H1 (cell line): ENCODE data around the gene LAMC3.

Experiments
- BRCA1 ChIP-seq: IDR thresholded peaks from 2 replicates; pipeline ENCODE4 v1.6.1; 2012; ENCODE audit warnings: low read depth, low read length, improper control_type of control experiment
- CHD1 ChIP-seq: IDR thresholded peaks from 2 replicates; pipeline ENCODE4 v1.6.1; 2012; ENCODE audit warnings: low read depth, low read length, improper control_type of control experiment
- EP300 ChIP-seq, 2 experiments: IDR thresholded peaks; 1 replicate in 1 of 2; 2 replicates in 1 of 2; pipeline ENCODE4 v1.6.1; 2011 to 2012; ENCODE audit warnings: low read depth in 2 of 2, low read length in 2 of 2, mild to moderate bottlenecking in 2 of 2, borderline replicate concordance in 1 of 2, inconsistent platforms in 1 of 2, moderate library complexity in 1 of 2
- KDM5A ChIP-seq: fragments of 200-600 bp; IDR thresholded peaks from 2 replicates; pipeline ENCODE4 v1.7.1; 2012; ENCODE audit warnings: mild to moderate bottlenecking, low read length, inconsistent platforms, mixed read lengths
- PHF8 ChIP-seq: fragments of 200-600 bp; sonication (generic); conservative IDR thresholded peaks from 2 replicates; pipeline ENCODE4 v1.7.1; 2012; ENCODE audit warnings: low read depth, mild to moderate bottlenecking, inconsistent platforms, low read length, moderate library complexity
- POLR2A ChIP-seq, 2 experiments: IDR thresholded peaks; 1 replicate in 1 of 2; 2 replicates in 1 of 2; pipeline ENCODE4 v1.6.1; 2011; ENCODE audit warnings: low read depth in 2 of 2, low read length in 2 of 2, mild to moderate bottlenecking in 2 of 2; ENCODE audit errors: control extremely low read depth in 1 of 2
- POLR2AphosphoS5 ChIP-seq: IDR thresholded peaks from 2 replicates; pipeline ENCODE4 v1.6.1; 2011; ENCODE audit warnings: low read depth, low read length
- POU5F1 ChIP-seq: IDR thresholded peaks from 2 replicates; pipeline ENCODE4 v1.6.1; 2011; ENCODE audit warnings: low read depth, mild to moderate bottlenecking, low read length, moderate library complexity
- RXRA ChIP-seq: IDR thresholded peaks from 2 replicates; pipeline ENCODE4 v1.6.1; 2011; ENCODE audit warnings: low read depth, mild to moderate bottlenecking, low read length, moderate library complexity; ENCODE audit not compliant: insufficient read depth
- SP1 ChIP-seq: IDR thresholded peaks from 2 replicates; pipeline ENCODE4 v1.6.1; 2011; ENCODE audit warnings: low read depth, low read length
- TAF1 ChIP-seq: IDR thresholded peaks from 2 replicates; pipeline ENCODE4 v1.6.1; 2011; ENCODE audit warnings: mild to moderate bottlenecking, low read depth, low read length
- TF ChIP-seq, protein P1 (sequence below), 3 experiments: IDR thresholded peaks; 1 replicate in 2 of 3; 2 replicates in 1 of 3; pipeline versions ENCODE4 v1.5.1 to v1.6.1; 2011; ENCODE audit warnings: low read length in 3 of 3, mild to moderate bottlenecking in 3 of 3, inconsistent platforms in 2 of 3, low read depth in 1 of 3, moderate library complexity in 1 of 3; ENCODE audit not compliant: insufficient read depth in 1 of 3; ENCODE audit errors: control extremely low read depth in 1 of 3
- TF ChIP-seq, protein P2 (sequence below): IDR thresholded peaks from 2 replicates; pipeline ENCODE4 v1.6.1; 2011; ENCODE audit warnings: low read length, improper control_type of control experiment

DNA sequence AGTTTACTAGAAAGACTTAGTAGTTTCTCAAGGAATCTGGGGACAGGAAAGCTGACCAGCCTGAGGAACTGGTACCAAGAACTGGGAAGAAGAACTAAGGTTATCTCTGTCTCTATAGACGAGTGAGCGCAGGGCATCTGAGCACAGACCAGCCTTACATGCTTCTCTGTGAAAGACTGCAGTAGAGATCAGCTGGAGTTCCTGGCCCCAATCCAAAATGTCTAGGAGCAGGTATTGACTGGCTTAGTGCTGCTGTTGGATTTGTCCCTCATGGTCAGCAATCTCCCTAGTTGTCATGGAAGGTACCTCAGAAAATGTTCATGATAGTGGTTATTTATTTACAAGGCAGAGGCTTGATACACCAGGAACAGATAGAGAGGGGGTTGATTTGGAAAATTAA, 129.7 kb downstream of the LAMC3 start:
- TF ChIP-seq TAF1 (no peak), EP300 (IDR thresholded peaks at IDR 0.05; ENCODE audit: borderline replicate concordance in 1 of 2, low read depth in 2 of 2, low read length in 2 of 2) (no peak), POLR2AphosphoS5 (no peak), POLR2A (IDR thresholded peaks at IDR 0.05; ENCODE audit: control extremely low read depth in 1 of 2, low read depth in 2 of 2, low read length in 2 of 2) (no peak), SP1 (no peak), KDM5A (no peak), CHD1 (no peak), PHF8 (no peak), BRCA1 (no peak), RXRA (no peak), POU5F1 (no peak)
- TF ChIP-seq, protein P1, sequence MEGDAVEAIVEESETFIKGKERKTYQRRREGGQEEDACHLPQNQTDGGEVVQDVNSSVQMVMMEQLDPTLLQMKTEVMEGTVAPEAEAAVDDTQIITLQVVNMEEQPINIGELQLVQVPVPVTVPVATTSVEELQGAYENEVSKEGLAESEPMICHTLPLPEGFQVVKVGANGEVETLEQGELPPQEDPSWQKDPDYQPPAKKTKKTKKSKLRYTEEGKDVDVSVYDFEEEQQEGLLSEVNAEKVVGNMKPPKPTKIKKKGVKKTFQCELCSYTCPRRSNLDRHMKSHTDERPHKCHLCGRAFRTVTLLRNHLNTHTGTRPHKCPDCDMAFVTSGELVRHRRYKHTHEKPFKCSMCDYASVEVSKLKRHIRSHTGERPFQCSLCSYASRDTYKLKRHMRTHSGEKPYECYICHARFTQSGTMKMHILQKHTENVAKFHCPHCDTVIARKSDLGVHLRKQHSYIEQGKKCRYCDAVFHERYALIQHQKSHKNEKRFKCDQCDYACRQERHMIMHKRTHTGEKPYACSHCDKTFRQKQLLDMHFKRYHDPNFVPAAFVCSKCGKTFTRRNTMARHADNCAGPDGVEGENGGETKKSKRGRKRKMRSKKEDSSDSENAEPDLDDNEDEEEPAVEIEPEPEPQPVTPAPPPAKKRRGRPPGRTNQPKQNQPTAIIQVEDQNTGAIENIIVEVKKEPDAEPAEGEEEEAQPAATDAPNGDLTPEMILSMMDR (IDR thresholded peaks at IDR 0.05; ENCODE audit: control extremely low read depth in 1 of 3, insufficient read depth in 1 of 3, low read depth in 1 of 3, low read length in 3 of 3): no peak
- TF ChIP-seq, protein P2, sequence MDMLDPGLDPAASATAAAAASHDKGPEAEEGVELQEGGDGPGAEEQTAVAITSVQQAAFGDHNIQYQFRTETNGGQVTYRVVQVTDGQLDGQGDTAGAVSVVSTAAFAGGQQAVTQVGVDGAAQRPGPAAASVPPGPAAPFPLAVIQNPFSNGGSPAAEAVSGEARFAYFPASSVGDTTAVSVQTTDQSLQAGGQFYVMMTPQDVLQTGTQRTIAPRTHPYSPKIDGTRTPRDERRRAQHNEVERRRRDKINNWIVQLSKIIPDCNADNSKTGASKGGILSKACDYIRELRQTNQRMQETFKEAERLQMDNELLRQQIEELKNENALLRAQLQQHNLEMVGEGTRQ: no peak
